ENCODE data around the gene PSEN2.

- TF ChIP-seq CTCF (IDR thresholded peaks at IDR 0.05; ENCODE audit: low read depth, low read length) (no peak), EZH2phosphoT487 (IDR thresholded peaks at IDR 0.05; ENCODE audit: low read depth) (no peak)
Measured at GRCh38 chr1:226825746-226826100, 44.7 kb upstream of the PSEN2 start.
